Stomach (tissue), 4 donors: ENCODE measurements around the gene CAMK2B.

ENCODE experiments used
- POLR2A ChIP-seq, 4 donors: fragments of 450-650 bp; IDR thresholded peaks; one replicate each; pipeline ENCODE4 v1.6.1; 2016; ENCODE audit warnings: antibody characterized with exemption in 4 of 4, control low read depth in 2 of 4, mild to moderate bottlenecking in 1 of 4, moderate library complexity in 1 of 4
- POLR2AphosphoS5 ChIP-seq, 3 donors: sonication (generic); formaldehyde crosslinking; IDR thresholded peaks; one replicate each; pipeline ENCODE4 v1.6.1; 2016; ENCODE audit warnings: antibody characterized with exemption in 3 of 3

DNA sequence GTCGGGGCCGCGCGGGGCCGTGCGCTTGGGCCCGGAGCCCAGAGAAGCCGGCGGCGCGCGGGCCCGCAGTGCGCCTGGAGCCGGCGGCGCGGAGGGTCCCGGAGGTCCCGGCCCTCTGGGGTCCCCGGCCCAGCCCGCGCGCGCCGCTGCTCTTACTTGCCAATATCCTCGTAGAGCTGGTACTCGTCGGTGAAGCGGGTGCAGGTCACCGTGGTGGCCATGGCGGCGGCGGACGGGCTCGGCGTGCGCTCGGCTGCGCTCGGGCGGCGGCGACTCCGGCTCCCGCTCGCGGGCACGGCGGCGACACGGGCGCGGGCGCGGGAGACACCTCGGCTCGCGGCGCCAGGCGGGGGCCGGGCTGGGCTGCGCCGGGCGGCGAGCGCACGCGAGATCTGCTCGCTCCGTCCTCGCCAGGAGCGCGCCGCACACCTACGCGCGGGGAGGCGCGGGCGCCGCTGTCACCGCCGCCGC, at the start of gene CAMK2B:
- TF ChIP-seq POLR2A (IDR thresholded peaks at IDR 0.05) (no peak), POLR2AphosphoS5 (IDR thresholded peaks at IDR 0.05) (no peak)
